NCI-H128 (cell line): ENCODE data around the gene NBEA.
"Not testable (repeated sequence)": the region's sequence is repeated elsewhere in the genome, so short reads cannot be mapped to it uniquely, and the experiment has no call there.

Experiments
- DNase-seq: peaks from one replicate; lab custom pipeline; 2025; ENCODE audit not compliant: unreplicated experiment; lab: John Stamatoyannopoulos, UW

The NBEA gene

DNA sequence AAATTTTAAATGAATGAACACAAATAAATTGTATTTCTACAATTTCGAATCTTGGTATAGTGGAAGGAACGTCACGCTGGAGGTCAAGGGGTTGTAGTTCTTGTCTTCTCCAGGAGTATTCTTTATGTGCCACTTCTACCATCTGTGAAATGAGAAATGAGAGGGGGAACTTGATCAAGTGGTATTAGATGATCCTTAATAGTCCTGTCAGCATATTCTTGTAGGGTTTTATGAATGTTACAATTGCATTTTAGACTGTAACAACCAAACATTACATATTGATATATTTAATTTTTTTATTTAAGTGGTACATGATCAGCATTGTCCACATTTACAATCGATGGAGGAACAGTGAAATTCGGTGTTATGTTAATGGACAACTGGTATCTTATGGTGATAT, 113.6 kb downstream of the NBEA start:
- DNase-seq = no peak

DNA sequence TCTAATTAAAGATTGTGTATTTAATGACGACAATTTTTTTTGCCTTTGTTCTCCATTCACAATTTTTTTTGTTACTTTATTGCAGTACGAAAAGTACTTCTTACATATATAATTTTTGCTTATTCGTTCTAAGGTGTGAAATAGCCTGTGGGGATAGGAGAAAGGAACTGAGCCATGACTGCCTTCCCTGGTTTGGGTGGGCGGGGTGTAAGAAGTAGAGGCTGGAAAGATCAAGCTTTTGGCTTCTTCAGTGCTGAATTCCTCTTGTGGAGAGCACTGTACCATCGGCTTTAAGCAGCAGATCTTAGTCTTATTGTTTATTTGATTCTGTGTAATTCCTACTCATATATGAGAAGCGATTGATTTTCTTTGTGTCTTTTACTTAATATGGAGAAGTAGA, 115.8 kb downstream of the NBEA start:
- no peak for DNase-seq

DNA sequence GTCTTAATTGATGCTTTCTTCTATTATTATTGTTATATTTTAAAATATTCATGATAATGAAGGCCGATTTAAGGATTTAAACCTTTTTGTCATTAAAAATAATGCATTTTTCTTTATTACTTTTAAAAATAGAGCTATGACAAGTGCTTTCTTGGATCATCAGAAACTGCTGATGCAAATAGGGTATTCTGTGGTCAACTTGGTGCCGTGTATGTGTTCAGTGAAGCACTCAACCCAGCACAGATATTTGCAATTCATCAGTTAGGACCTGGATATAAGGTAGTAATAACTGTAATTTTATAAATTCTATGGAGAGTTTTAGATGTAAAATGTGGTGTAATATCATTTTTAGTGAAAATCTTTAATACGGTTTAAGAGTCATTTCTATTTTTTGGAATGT, 116.5 kb downstream of the NBEA start:
- not testable (repeated sequence) for DNase-seq

DNA sequence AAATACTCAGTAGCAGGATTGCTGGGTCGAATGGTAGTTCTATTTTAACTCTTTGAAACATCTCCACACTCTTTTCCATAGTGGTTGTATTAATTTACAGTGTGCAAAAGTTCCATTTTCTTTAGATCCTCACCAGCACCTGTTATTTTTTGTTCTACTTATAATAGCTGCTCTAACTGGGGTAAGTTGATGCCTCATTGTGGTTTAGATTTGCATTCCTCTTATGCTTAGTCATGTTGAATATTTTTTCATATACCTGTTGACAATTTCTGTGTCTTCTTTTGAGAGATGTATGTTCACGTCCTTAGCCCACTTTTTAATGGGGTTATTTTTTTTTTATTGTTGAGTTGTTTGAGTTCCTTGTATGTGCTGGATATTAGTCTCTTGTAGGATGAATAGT, 144.6 kb downstream of the NBEA start:
- DNase-seq = no peak

DNA sequence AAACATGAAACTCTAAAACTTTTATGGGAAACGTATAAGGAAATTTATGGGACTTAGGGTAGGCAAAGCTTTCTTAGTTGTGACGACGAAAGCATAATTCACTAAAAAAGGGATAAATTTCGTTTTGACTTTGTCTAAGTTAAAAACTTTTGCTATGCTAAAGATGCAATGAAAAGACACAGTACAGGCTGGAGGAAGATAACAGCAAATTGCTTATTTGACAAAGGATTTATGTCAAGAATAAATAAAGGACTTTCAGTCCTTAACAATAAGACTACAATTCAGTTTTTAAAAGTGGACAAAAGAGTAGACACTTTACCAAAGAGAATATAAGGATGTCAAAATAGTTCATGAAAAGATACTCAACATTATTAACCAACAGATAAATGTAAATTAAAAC, 150.2 kb downstream of the NBEA start:
- DNase-seq = no peak

DNA sequence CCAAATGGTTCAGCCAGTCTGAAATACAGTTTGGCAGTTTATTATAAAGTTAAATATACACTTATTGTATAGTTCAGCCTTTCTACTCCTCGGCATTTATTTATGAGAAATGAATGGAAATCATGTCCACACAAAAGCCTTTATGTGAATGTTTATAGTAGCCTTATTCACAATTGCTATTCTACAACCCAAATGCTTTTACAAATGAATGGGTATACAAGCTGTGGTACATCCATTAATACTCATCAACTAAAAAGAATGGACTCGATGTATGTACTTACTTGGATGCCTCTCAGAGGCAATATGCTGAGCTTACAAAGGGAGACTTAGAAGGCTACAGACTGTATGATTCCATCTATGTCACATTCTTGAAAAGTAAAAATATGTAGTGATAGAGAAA, 150.7 kb downstream of the NBEA start:
- DNase-seq = no peak

DNA sequence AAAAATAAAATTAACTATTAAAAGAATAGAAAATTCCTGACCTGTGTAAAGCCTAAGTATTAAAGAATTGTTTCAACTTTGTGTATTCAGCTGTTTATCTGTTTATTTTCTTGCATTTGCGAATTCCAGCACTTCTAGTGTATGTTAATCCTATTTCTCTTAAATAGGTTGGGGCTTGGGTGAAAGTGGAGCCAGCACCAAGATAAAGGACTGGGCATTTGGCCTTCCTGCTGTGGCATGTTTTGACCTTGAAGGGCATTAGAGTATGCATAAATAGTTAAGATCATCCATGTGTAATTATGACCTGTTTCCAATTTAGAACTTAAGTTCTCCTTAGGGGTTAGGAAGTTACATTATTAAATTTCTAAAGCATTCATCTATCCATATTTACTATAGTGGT, 151.3 kb downstream of the NBEA start:
- no peak for DNase-seq

DNA sequence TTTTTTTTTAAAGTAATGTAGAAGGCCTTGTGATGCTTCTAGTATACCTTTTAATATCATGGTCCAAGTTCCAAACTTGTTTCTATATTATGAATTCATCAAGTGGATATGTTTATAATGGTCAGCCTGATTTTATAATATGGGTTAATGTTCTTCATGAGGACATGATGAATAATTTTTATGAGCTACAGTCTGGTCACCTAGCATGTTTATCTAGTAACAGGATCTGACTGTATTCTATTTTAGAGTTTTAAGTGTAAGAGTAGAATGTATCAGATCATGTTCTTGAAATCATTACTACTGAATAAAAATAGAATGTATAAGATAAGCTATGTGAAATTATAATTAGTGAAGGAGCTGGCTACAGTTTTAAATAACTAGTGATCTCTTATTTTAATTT, 164.7 kb downstream of the NBEA start:
- DNase-seq = not testable (repeated sequence)

DNA sequence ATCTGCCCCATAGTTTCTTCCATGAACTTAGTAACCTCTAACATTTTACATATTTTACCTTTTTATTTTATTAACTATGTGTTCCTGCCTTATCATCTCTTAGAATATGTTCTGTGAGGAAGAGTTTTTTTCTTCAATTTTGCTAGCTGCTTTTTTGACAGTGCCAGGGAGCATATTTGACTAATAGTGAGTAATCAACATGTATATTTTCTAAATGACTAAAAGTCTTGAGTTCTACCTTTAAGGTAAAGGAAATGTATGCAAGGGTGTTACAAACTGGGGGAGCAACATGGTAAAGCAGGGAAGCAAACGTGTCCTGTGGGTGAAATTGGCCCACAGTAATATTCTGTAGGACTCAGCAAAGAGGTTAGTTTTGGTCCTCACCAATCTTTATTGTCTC, 165.5 kb downstream of the NBEA start:
- DNase-seq = no peak

DNA sequence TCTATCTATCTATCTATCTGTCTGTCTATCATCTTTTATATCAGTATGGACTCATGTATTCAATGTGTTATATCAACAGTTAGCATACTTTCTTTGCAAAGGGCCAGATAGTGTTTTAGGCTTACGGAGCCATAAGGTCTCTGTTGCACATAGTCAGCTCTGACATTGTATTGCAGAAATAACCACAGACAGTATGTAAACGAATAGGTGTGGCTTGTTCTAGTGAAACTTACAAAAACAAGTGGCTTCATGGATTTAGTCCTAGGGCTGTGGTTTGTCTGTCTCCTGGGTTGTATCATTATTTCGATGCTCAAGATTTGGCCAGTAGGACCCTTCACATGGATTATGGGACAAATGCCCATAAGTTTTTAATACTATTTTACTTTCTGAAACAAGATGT, 171.5 kb downstream of the NBEA start:
- DNase-seq = not testable (repeated sequence)

DNA sequence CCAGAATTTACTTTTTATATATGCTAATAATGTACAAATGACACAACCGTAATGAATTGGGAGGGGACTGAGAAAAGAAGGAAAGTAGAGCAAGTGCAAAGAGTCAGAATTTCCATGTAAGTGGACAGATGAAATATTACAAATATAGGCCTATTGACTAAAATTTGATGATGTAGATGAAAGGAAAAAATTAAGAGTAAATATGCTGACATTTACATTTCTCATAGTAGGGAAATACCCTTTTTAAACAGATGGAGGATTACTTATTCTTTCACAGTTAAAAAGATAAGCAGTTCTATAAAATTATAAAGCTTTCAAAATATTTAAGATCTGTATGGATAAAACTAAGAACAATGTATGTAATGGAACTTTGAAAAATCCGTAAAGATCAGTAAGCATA, 185.4 kb downstream of the NBEA start:
- DNase-seq = no peak

DNA sequence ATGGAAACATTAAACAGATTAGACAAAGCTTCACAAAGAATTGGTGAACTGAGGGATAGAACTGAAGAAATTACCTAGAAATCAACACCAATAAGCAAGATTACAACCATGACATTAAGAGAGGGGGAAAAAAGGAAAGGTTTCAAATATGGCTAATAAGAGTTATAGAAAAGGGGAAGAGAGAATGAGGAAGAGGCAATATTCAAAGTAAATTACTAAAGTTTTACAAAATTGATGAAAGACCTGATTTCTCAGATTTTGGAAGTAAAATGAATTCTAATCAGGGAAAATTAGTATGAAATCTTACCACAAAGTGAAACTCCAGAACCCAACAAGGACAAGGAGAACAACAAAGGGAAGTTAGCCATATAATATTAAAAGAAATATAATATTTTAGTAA, 187.4 kb downstream of the NBEA start:
- DNase-seq = no peak

DNA sequence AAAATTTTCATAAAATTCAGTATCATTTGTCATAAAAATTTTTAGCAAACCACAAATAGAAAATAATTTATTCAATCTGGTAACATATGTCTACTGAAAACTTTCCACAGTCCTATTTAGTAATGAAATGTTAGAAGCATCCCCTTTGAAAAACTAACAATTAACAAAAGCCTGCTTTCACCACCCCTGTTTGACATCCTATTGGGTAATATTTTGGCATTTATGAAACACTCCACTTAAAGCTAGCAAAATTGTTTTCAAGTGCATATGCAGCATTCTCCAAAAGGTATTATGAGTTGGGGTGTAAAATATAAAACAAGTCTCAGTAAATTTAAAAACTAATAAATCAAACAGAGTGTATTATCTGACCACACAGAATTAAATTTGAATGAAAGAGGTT, 189.4 kb downstream of the NBEA start:
- no peak for DNase-seq

DNA sequence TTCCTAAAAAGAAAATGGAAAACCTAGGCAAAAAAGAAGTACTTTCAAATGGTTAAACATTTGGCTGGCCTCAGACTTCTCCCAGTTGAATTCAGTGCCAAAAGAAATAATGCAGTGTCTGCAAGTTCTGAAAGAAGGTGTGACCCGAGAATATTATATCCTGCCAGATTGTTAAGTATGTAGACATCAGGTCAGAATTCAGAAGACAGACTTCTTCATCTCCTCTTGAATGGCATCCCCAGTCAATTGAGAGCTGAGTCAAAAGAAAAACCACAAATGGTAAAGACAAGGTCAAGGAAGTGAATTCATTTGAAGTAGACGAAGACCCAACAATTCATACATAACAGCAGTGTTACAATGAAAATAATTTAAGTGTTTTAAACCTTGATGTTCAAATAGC, 194.5 kb downstream of the NBEA start:
- no peak for DNase-seq

DNA sequence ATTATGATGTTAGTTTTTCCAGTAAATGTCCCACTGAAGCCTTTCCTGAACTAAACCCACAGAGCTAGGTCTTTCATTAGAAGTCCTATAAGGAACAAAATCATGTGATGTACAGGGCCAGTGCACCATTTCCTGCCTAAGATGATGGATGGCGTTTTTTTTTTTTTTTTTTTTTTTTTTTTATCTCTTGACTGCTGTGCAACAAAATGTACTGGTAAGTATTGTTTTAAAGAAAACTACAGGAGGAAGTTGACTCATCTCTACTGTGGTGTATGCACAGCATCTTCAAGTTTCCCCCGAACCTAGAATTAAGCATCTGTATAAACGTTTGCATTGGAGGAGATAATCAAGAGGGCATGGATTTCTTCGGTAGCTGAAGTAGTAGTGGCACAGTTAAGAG, 197.5 kb downstream of the NBEA start:
- DNase-seq = no peak

DNA sequence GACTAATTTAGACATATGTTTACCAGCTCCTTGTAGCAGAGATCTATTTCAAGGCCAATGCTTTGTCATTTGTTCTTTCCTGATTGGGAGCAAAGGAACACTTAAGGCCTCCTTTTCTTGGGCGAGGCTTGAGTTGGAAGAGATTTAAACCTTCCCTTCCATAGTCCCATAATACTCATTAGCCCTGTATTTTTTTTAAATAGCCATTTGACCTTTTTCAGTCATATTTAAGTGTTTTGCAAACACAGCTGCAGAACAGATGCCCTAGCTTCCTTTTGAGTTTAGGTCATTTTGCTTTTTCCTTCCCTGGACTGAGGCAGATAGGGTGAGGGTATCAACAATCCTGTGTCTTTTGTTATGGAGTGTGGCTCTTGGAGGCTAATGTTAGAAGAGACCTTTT, 198.3 kb downstream of the NBEA start:
- no peak for DNase-seq

DNA sequence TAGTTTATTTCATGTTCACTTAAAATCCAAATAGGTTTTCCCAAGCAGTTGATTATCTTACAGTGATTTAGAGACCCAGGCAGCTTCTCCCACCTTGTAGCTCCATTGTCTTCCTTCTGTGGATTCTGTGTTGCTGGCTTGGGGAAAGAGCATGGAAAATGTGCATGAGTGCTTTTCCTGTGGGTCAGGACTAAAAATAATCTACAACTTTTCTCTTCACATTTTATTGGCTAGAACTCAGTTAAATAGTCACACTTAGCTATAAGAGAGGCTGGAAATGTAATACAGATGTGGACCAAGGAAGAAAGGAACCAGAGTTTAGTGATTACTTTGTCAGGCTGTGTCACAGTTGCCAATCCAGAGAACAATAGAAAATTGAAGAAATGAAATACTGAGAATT, 198.8 kb downstream of the NBEA start:
- no peak for DNase-seq

DNA sequence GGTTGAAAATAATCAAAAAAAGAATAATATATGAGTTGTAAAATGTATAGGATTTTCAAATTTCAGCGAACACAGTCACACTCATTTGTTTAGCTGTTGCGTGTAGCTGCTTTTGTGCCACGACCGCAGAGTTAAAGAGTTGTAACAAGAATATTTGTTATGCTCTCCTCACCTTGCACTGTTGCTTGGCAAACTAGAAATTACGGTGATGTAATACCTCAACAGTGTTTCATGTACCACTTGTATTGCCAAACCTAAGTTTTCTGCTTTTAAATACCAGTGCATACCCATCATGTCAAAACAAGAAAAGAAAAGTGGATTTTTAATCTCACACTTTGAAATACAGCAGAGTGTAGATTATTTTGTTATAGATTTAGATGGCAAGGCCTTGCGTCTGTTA, 201.1 kb downstream of the NBEA start:
- no peak for DNase-seq

DNA sequence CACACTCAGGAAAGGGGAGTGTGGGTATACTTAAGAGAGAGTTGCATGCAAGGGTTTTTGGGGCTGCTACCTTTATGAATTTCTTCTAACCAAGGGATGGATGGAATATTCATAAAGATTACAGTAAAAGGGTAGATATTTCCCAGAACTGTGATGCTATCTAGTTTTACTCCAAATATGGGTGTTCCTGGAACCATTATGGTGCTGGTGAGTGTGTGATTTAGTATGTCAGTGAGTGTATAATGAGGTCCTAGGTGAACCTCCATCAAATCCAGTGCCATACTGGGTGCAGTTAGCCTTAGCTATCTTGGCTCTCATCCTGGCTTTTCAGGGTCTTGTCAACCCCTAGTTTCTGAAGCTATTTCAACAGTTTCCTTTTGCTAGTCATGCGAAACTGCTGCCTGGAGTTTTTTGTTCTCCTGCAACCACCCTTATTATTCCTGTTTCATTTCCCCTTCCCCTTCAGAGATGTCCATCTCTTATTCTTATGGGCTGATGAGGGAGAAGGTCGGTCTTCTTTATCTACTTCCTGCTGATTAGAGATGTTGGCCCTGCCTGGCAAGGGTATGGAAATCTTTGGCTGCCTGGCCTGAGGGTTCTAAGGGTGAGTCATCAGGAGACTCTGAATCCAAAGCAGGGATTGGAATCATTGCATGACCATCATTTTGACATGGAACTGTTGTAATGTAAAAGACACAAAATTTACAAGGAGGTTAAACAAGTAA, 202.3 kb downstream of the NBEA start:
- DNase-seq = no peak

DNA sequence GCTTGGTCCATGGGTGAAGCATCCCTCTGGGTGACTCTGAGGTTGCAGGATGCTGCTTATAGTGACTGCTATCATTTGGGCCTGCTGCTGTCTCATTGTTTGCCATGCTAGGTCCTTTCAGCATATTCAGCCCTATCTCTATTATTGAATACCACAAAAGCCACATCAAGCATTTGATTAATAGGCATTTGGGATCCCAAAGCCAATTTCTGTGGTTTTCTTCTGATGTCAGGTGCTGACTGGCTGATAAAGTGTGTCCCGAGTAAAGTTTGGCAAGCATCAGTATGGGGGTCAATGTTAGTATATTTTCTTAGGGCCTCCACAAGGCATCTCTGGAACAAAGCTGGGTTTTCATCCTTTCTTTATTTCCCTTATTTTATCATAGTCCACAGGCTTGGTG, 204.6 kb downstream of the NBEA start:
- no peak for DNase-seq

DNA sequence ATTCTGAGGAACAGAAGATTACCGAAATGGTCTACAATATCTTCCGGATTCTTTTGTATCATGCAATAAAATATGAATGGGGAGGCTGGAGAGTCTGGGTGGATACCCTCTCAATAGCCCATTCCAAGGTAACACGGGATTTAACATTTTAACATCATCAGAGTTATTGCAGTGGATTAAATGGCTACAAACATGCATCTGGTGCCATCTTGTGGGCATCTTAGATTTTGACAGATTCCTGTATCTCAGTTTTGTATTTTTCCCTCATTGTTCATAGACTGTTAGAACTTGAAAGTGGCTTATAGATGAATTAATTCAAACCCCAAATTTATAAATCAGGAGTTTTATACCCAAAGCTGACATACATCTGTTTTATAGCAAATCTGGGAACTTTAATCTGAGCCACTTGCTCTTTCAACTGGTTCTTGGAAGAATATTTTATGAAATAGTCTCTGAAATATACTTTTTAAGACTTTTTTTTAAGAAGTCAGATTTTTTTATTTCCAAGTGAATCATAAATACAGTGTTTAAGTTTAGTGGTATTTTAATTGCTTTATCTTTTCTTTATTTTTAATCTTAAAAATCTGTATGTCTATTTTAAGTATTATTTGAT, 215.2 kb downstream of the NBEA start:
- no peak for DNase-seq

DNA sequence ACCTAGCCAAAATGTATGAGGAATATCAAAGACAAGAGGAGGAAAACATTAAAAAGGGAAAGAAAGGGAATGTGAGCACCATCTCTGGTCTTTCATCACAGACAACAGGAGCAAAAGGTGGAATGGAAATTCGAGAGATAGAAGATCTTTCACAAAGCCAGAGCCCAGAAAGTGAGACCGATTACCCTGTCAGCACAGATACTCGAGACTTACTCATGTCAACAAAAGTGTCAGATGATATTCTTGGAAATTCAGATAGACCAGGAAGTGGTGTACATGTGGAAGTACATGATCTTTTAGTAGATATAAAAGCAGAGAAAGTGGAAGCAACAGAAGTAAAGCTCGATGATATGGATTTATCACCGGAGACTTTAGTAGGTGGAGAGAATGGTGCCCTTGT, 217.0 kb downstream of the NBEA start:
- no peak for DNase-seq

DNA sequence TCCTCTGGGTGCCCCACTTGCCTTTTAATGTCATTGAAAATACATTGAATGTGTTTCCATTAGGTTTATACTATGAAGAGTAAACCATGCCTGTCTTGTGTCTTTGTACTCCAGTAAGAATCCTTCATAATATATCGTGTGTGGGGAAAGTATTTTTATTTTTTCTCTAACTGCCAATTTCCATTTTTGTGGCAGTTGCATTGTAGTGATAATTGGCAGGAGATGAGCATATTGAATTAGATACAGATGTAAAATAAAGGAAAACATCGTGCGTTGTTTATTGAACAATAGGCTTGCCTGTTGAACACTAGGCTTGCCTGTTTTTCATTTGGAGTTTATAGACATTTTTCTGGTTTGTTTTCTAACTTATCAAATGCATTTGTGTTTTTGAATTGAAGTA, 218.8 kb downstream of the NBEA start:
- DNase-seq = no peak
